GM19438 (cell line): ENCODE data around the gene PNPLA1.

Experiments used
- ATAC-seq: cut with Tn5 transposase; IDR thresholded peaks from one replicate; pipeline ENCODE4 v1.9.1; 2021; ENCODE audit warnings: low read depth; ENCODE audit not compliant: unreplicated experiment

Gene PNPLA1

GRCh38 chr6:36246506-36247268 lies 23.2 kb upstream of the PNPLA1 start:
- no peak for ATAC-seq

DNA sequence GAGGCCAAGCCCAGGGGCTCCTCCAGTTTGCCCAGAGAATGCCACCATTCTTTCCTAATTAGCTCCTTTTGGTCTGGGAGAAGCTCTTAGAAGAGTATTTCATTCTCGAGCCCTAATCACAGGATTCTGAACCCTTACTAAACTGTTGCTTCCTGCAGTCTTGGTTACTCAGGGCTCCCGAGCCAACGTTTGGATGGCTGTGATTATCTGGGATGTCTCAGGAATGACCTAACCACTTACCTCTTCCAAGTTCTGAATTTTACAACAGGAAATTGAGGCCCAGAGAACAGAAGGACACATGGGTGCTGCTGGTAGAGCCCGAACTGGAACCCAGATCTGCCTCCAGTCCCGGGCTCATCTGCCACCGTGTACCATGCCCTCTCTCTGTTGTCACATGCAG lies 22.2 kb upstream of the PNPLA1 start:
- no peak for ATAC-seq

- ATAC-seq = no peak
These were observed 20.9 kb upstream of the PNPLA1 start for GRCh38 chr6:36248980-36249379.

DNA sequence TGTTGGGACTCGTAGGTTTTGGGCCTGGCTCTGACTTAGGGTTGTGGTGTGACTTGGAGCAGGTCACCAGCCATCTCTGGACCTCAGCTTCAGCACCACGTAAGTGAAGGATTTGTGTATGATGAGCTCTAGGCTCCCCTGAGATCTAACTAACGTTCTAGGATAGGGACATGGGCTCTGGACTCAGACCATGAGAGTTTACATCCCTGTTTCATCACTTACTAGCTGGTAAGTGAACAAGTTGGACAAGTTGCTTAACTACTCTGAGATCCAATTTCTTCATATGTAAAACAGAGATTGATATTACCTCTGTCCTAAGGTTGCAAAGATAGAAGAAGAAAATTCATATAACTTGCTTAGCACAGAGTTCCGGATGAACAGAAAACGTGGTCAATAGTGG lies 20.3 kb upstream of the PNPLA1 start:
- ATAC-seq = no peak

- ATAC-seq = no peak
These were observed 17.9 kb upstream of the PNPLA1 start for GRCh38 chr6:36252005-36252404.

- ATAC-seq = no peak
These were observed 6.4 kb upstream of the PNPLA1 start for GRCh38 chr6:36263390-36264000.

GRCh38 chr6:36265744-36266143 lies 4.1 kb upstream of the PNPLA1 start:
- ATAC-seq = no peak

- no peak for ATAC-seq
These were observed 2.8 kb upstream of the PNPLA1 start for GRCh38 chr6:36266913-36267644.

GRCh38 chr6:36267731-36268477 lies 2.0 kb upstream of the PNPLA1 start:
- ATAC-seq = no peak

GRCh38 chr6:36268478-36269275 lies 1.2 kb upstream of the PNPLA1 start:
- no peak for ATAC-seq

DNA sequence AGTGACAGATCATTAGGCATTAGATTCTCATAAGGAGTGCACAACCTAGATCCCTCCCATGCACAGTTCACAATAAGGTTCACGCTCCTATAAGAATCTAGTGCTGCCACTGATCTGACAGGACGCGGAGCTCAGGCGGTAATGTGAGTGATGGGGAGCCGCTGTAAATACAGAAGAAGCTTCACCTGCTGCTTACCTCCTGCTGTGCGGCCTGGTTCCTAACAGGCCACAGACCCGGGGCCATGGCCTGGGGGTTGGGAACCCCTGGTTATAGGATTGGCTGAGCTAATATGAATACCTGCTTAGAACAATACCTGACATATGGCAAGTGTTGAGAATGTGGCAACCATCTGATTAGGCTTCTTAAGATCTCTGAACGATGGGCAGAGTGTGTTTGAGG lies 2.4 kb downstream of the PNPLA1 start:
- ATAC-seq = no peak

DNA sequence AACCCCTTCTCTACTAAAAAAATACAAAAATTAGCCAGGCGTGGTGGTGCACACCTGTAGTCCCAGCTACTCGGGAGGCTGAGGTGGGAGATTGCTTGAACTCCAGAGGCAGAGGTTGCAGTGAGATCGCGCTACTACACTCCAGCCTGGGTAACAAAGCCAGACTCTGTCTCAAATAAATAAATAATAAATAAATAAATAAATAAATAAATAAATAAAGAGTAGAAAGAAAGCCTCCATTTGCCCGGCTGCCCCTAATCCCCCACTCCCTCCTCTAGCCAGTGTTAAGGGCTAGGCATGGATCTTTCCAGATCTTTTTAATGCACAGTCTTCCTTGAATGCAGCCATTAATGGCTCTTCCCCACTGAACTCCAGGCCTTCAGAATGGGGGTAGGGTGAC lies 3.2 kb downstream of the PNPLA1 start:
- ATAC-seq = no peak

- ATAC-seq = no peak
These were observed 4.1 kb downstream of the PNPLA1 start for GRCh38 chr6:36273802-36274514.

DNA sequence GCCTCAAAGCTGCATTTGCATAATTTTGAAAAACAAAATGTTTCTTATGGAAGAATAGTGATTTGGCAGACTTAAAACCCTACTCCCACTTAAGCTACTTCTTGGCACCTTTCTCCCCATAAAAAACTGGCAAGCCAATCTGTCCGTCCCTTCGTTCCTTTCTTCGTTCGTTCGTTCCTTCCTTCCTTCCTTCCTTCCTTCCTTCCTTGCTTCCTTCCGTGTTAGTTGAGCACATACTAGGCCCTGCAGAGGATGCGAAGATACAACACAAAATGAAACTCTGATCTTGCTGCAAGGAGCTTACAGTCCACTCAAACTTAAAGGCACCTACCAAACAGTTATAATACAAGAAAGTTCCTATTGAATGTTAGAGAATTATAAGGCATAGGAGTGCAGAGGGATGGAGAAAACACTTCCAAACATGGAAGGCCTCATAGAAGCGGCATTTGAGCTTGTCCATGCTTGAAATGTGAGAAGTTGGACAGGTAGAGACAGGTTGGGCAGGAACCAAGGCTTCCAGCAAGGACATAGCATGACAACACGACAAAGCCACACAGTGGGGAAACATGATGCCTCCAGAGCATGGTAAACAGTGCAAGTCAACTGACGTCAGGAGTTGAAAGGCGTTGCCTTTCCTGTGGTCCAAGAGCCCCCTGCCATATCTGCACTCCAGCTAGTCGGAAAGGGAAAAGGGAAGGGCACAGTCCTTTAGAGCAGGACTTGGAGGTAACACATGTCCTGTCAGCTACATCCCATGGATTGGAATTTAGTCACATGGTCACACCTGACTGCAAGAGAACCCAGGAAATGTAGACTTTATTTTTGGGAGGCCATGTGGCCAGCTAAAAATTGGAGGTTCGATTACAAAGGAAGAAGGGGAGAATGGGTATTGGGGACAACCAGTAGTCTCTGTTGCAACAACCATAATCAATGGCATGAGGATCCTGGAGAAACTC lies 7.0 kb downstream of the PNPLA1 start:
- no peak for ATAC-seq

GRCh38 chr6:36277946-36278470 lies 8.1 kb downstream of the PNPLA1 start:
- no peak for ATAC-seq

DNA sequence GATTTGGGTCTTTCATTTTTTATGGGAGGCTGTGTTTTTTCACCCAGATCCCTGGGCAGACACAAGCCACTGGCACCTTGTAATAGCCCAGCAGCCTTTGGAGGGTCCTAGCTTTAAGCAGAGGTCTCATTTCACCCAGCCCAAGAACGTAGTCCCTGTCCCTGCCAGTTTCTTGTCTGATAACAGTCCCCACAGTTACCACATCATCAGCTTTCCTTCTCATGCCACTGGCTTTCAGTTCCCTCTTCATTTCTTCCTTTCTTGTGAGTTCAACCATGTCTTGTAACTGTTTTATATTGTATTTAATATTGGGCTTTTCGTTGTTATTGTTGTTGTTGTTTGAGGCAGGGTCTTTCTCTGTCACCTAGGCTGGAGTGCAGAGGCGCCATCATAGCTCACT lies 10.6 kb downstream of the PNPLA1 start:
- ATAC-seq = no peak

DNA sequence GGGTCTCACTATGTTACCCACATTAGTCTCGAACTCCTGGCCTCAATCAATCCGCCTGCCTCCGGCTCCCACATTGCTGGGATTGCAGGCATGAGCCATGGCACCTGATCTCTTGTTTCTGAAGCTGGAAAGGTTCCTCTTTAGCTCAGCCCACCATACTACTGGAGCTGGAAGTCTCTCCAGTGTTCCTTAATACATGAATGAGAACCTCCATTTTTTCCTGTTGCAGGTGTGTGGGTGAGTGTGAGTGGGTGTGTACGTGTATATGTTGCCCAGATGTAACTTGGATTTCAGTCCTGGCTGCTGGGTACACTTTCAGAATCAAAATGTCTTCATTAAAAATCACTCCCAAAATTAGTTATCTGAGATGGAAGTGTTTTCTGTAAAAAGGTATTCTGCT lies 11.1 kb downstream of the PNPLA1 start:
- ATAC-seq = no peak

DNA sequence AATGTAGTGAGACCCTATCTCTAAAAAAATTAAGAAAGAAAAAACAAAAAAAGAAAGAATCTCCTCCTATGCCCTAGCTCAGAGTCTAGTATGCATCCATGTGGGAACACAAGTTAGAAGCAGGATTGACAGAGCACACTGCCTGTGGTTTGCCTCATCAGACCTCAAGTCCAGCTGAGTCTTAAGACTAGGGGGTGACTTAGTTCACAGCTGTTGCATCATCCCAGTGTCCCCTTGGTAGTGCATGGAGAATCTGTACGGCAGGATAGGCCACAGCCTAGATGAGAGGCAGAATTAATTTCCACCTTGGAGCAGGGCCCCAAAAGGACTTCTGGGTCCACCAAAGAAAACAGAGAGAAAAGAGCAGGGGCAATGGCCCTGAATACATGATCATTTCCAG lies 13.7 kb downstream of the PNPLA1 start:
- no peak for ATAC-seq
